Hypothalamus (tissue), 51 donors: ENCODE results near the gene LCN1.

Experiments used
- DNase-seq, 51 donors: peaks; one replicate each; lab custom pipeline; 2025; lab: John Stamatoyannopoulos, UW

The LCN1 gene

DNA sequence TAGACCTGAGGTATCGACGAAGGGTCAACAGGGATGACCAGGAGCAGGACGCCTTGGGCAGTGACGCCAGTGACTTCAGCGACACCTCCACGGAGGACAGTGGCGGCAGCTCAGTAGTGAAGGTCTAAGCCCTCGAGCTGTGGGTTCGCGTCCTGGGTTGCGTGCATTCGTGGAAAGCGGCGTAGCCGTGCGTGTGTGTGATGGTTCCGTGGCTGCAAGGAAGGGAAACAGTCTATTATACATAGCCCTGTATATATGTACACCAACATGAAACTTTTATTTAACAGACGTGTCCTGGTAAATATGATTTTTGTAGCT, 33.3 kb upstream of the LCN1 start:
- no peak for DNase-seq

GRCh38 chr9:135488527-135488926, 32.7 kb upstream of the LCN1 start:
- no peak for DNase-seq

- no peak for DNase-seq
These were observed 31.9 kb upstream of the LCN1 start for GRCh38 chr9:135489188-135489906.

DNA sequence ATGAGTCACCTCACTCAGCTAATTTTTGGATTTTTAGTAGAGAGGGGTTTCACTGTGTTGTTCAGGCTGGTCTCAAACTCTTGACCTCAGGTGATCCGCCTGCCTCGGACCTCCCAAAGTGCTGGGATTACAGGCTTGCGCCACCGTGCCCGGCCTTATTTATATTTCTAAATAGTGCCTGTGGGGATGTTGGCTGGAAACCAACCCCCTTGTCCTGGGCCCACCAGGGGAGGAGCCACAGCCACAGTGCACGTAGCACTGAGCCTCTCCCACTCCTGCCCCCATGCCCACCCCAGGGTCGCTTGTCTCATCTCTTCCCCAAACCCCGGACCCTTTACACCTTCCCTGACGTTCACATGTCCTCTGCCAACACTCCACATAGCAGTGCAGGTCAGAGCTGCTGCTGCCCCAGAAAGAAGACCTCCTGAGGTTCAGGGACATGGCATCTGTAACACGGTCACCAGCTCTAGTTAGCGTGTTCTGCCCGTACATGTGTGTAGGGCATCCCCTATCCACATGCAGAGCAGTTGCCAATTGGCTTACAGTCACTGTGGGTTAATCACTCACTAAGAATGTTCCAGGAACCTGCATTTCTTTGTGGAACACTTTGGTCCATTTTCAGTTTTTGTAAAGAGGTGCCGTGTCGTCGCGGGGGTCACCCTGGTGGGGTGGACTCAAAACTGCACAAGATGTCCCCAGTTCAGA, 30.9 kb upstream of the LCN1 start:
- no peak for DNase-seq

- no peak for DNase-seq
These were observed 30.2 kb upstream of the LCN1 start for GRCh38 chr9:135490980-135491464.

GRCh38 chr9:135491764-135492163, 29.5 kb upstream of the LCN1 start:
- DNase-seq: no peak

- DNase-seq: no peak
These were observed 28.2 kb upstream of the LCN1 start for GRCh38 chr9:135492886-135493669.

DNA sequence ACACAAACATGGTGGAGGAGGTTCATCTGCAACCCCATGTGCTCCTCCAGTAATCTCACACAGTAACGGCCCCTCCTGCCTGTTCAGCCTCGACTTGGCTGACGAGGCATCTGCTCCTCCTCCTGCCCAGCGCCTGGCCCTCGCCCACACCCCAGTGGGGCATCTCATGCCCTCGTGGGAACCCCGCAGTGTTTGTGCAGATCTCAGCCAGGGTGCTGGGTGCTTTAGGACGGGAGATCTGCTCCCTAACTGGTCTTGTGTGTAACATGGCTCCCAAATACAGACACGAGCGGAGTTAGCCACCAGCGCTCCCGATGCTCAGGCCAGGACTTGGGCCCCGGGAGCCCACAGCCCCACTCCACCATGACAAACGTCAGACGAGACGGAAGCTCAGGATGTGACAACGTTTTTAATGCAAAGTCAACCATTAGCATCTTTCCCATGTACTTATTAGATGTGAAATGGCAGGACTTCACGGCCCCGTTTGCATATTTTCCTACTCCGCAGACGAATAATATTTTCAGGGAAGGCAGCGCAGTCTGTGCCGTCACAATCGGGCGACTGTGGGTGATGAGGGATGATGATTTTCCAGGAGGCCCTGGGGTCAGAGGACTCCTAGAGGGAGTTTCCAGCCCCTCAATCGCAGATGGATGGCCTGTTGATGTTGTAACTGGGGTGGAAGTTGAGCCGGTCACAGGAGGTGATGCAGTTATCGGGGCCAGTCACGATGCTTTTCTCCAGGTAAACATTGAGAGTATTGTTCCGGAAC, 26.3 kb upstream of the LCN1 start:
- no peak for DNase-seq

DNA sequence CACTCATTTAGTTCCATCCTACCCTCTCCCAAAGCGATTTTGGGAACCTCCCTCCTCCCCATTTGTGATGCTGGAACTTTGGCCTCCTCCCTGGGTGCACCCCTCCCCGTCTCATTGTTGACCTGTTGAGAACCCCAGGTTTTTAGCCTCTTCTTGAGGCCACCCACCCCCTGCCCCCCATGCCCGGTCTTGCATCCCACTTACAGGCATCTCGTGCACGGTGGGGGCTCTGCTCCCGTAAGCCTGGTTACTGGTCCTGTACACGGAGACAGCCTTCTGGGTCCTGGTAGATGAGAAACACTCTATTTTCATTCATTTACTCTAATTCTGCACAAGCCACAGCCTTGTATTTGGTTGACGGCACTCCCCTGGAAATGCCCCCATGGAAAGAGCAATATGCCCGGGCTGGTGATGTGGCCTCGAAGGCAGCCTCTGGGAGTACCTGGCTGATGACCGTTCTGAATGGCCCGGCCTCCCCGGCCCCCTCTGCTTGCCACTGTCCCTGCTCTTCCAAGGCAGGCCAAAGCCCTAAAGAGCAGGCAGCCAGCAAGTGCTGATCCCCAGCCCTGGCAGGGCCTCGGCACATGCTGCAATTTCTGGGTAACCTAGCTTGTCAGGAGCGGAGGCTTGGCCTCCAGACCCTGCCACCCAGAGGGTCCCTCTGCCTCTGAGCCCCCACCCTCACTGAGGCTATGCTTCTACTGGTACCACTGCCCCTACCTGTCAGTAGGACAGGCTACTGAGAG, 22.7 kb upstream of the LCN1 start:
- no peak for DNase-seq

- DNase-seq: peak; percentile 60 to 98 (median 92)
These were observed 21.7 kb upstream of the LCN1 start for GRCh38 chr9:135499326-135500070.

GRCh38 chr9:135500071-135500524, 21.1 kb upstream of the LCN1 start:
- DNase-seq: peak in 2 of 51 donors; percentile 56 to 74

- DNase-seq: peak; percentile 19 to 90 (median 73)
These were observed 20.5 kb upstream of the LCN1 start, which contains the start of gene MRPS2 for GRCh38 chr9:135500525-135501260. Gene MRPS2, plus strand, starts transcription at chr9:135500682. Its CDS starts 29 bp downstream, at chr9:135500711.

GRCh38 chr9:135501261-135502167, 19.7 kb upstream of the LCN1 start:
- DNase-seq: peak in 3 of 51 donors; percentile 31 to 37 (median 31)

DNA sequence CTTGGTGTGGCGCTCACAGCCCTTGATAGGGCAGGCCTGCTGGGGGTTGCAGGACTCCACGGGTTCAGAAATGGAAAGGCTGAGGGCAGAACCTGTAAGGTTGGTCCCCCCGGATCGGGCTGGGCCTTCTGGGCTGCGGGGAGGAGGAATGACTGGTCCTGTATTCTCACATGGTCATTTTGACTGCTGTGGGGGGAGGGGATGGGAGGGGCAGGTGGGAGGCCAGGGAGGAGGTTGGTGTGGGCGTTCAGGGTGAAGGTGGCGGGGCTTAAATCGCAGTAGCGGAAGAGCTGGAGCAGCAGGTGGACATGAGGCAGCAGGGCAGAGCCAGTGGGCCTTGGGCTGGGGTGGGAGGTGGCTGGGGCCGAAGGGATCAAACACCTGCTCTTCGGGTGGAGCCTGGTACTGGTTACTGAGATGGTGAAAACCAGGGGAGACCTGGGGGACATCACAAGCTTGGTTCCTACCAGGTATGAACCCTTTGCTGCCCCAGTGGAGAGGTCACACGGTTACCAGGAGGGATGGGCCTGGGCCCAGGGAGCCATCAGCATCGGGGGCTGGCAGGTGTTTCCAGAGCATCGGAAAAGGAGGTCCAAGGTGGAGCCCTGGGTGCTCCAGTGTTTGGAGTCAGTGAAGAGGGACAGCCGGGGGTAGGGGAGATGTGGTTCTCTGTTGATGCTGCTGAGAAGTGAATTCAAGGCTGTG, 18.9 kb upstream of the LCN1 start:
- DNase-seq: no peak

- no peak for DNase-seq
These were observed 18.3 kb upstream of the LCN1 start for GRCh38 chr9:135502873-135503321.
